NCI-H2029 treated with DMSO at 0.1 percent for 48 hours (cell line): ENCODE results near the gene ZNF665.
A peak's percentile ranks its signal among the peaks of the same experiment; 100 is the strongest.
"Not testable (repeated sequence)": the region's sequence is repeated elsewhere in the genome, so short reads cannot be mapped to it uniquely, and the experiment has no call there.

ENCODE experiments used
- DNase-seq: peaks from one replicate; lab custom pipeline; 2025; lab: John Stamatoyannopoulos, UW

Gene ZNF665

GRCh38 chr19:53192771-53193534 lies at the start of gene ZNF665:
Gene ZNF665 (minus strand): TSS chr19:53193358. CDS start chr19:53182898, 10,460 bp downstream.
- DNase-seq = no peak

GRCh38 chr19:53237114-53237777 lies 44.1 kb upstream of the ZNF665 start:
- no peak for DNase-seq

- no peak for DNase-seq
Observed at GRCh38 chr19:53224606-53225005, 31.4 kb upstream of the ZNF665 start.

- not testable (repeated sequence) for DNase-seq
Observed at GRCh38 chr19:53222716-53223115, 29.6 kb upstream of the ZNF665 start.

- no peak for DNase-seq
Observed at GRCh38 chr19:53212703-53213320, 19.7 kb upstream of the ZNF665 start.

GRCh38 chr19:53211554-53211953 lies 18.4 kb upstream of the ZNF665 start:
- DNase-seq = not testable (repeated sequence)

GRCh38 chr19:53196777-53197396 lies 3.7 kb upstream of the ZNF665 start:
- peak; percentile 7 for DNase-seq

- DNase-seq = peak; percentile 61
Observed at GRCh38 chr19:53195265-53195903, 2.2 kb upstream of the ZNF665 start.

- no peak for DNase-seq
Observed at GRCh38 chr19:53193535-53194222, 521 bp upstream of the ZNF665 start.

GRCh38 chr19:53190253-53190652 lies 2.9 kb downstream of the ZNF665 start:
- no peak for DNase-seq

GRCh38 chr19:53189691-53190198 lies 3.4 kb downstream of the ZNF665 start:
- not testable (repeated sequence) for DNase-seq

GRCh38 chr19:53185155-53185882 lies 7.8 kb downstream of the ZNF665 start:
- DNase-seq = not testable (repeated sequence)

GRCh38 chr19:53183146-53183764 lies 9.9 kb downstream of the ZNF665 start:
- DNase-seq = no peak

GRCh38 chr19:53182202-53182601 lies 11.0 kb downstream of the ZNF665 start:
- DNase-seq = no peak

GRCh38 chr19:53177986-53178385 lies 15.2 kb downstream of the ZNF665 start:
- no peak for DNase-seq

- no peak for DNase-seq
Observed at GRCh38 chr19:53172889-53173288, 20.3 kb downstream of the ZNF665 start.

- no peak for DNase-seq
Observed at GRCh38 chr19:53165691-53166091, 27.5 kb downstream of the ZNF665 start.

- no peak for DNase-seq
Observed at GRCh38 chr19:53161123-53161522, 32.0 kb downstream of the ZNF665 start.

GRCh38 chr19:53160350-53160749 lies 32.8 kb downstream of the ZNF665 start:
- DNase-seq = no peak

GRCh38 chr19:53158119-53158656 lies 35.0 kb downstream of the ZNF665 start:
- DNase-seq = no peak
